ENCODE results near the gene LTBP3.

GRCh38 chr11:65585396-65586246 is 27.5 kb upstream of the LTBP3 start:
- no peak for TF ChIP-seq CTCF (IDR thresholded peaks at IDR 0.05 in 8 of 11, conservative IDR thresholded peaks at IDR 0.05 in 3 of 11)
- peak in 1 of 3 donors; percentile 43 for TF ChIP-seq POLR2AphosphoS5 (IDR thresholded peaks at IDR 0.05)

Measured in spleen (tissue), 7 donors.